Stimulated activated naive CD8-positive, alpha-beta T cell treated with anti-CD3 and anti-CD28 coated beads, Interleukin-15, Interleukin-2, amounts not matched to agents 100 U/mL and 50 U/mL, for 24 hours (primary cell): Measurements from ENCODE around the gene EIF4E3.

ENCODE experiments used
- ATAC-seq: fragments of 150-1000 bp; cut with Tn5 transposase; one replicate; pipeline ENCODE4 v1.10.0; 2021
- DNase-seq: peaks from one replicate; pipeline ENCODE4 v3.0.0; 2021

The EIF4E3 gene

DNA sequence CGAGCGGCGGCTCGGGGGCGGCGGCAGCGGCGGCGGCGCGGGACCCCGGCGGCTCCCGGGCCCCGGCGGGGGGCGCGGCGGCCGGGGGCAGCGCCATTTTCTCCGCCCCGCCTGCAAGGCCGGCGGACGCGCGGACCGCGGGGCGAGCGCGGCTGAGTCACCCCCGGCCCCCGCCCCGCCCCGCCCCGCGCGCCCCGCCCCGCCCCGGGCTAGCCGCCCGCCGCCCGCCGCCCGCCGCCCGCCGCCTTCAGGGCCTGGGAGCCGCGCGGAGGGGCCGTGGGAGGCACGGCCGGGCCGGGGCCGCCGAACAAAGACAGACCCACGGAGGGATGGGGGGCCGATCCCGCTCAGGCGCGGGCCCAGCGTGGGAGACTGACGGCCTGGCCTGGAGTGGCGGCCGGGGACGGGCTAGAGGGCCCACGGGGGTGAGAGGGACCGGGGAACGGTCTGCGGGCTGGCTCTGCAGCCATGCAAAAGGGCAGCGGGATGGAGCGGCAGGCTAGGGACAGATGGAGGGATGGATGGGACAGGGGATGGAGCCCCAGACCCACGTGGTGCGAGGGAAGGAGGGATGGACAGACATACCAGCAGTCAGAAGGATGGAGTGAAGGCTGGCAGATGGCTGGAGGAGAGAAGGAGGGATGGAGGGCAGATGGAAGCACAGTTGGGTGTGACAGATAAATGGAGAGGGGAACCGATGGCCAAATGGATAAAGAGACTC, at the start of gene EIF4E3:
EIF4E3 (minus strand) TSS at position 132 of the 721 bp plus-strand sequence; CDS start at position 97, 35 bp downstream.
- ATAC-seq, result peak; percentile 44
- DNase-seq, result peak; percentile 46

DNA sequence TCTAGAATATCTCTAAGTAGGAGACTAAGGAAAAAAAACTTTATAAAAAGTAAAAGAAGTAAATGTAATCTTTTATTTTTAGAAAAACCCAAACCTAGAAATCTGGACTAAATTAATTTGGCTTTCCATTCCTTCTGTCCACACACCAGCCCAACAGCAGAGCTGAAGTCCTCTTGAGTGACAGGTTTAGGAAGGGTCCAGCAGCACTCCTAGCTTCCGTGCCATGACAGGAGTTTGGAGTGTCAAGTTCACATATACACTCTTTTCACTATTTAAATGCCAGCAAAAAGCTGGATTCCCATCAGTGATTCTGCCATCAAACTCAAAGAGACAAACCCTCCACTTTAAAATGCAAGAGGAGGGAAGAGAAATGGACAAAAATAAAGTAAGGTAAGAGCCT, 46.7 kb upstream of the EIF4E3 start:
- no peak for DNase-seq

GRCh38 chr3:71771126-71771525, 45.9 kb upstream of the EIF4E3 start:
- no peak for ATAC-seq
- DNase-seq, result no peak

More for the DNA sequence above, 46.7 kb upstream of the EIF4E3 start:
- no peak for ATAC-seq

- DNase-seq, result no peak
- no peak for ATAC-seq
These were observed 38.2 kb upstream of the EIF4E3 start for GRCh38 chr3:71763426-71763825.

DNA sequence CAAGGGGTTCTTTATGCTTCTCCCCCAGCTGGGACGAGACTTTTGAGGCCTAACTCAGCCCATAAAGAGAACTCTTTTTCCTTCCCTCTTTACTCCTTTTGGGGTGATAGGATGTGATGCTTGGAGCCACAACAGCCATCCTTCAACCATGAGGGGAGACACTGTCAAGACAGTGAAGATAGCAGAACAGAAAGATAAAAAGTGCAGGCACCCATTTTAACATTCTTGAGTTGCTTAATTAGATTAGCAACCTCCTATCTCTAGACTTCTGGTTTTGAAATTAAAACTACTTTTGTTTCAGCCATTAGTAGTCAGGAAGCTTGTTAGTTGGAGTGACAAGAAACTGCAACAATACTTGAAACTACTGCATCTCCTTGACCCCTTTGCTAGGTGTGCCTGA, 34.9 kb upstream of the EIF4E3 start:
- DNase-seq (no peak), ATAC-seq (no peak)

- ATAC-seq (no peak), DNase-seq (no peak)
These were observed 34.2 kb upstream of the EIF4E3 start for GRCh38 chr3:71759401-71759800.

GRCh38 chr3:71758091-71758490, 32.9 kb upstream of the EIF4E3 start:
- no peak for ATAC-seq

DNA sequence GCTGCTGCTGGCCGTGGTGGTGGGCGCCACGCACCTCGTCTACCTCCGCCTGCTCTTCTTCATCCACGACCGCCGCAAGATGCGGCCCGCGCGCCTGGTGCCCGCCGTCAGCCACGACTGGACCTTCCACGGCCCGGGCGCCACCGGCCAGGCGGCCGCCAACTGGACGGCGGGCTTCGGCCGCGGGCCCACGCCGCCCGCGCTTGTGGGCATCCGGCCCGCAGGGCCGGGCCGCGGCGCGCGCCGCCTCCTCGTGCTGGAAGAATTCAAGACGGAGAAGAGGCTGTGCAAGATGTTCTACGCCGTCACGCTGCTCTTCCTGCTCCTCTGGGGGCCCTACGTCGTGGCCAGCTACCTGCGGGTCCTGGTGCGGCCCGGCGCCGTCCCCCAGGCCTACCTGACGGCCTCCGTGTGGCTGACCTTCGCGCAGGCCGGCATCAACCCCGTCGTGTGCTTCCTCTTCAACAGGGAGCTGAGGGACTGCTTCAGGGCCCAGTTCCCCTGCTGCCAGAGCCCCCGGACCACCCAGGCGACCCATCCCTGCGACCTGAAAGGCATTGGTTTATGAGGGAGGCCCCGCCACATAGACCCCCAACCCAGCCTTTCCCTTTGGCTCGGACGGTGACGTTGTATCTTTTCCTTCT, 29.5 kb upstream of the EIF4E3 start:
- ATAC-seq (no peak), DNase-seq (no peak)

More at GRCh38 chr3:71758091-71758490, 32.9 kb upstream of the EIF4E3 start:
- no peak for DNase-seq

DNA sequence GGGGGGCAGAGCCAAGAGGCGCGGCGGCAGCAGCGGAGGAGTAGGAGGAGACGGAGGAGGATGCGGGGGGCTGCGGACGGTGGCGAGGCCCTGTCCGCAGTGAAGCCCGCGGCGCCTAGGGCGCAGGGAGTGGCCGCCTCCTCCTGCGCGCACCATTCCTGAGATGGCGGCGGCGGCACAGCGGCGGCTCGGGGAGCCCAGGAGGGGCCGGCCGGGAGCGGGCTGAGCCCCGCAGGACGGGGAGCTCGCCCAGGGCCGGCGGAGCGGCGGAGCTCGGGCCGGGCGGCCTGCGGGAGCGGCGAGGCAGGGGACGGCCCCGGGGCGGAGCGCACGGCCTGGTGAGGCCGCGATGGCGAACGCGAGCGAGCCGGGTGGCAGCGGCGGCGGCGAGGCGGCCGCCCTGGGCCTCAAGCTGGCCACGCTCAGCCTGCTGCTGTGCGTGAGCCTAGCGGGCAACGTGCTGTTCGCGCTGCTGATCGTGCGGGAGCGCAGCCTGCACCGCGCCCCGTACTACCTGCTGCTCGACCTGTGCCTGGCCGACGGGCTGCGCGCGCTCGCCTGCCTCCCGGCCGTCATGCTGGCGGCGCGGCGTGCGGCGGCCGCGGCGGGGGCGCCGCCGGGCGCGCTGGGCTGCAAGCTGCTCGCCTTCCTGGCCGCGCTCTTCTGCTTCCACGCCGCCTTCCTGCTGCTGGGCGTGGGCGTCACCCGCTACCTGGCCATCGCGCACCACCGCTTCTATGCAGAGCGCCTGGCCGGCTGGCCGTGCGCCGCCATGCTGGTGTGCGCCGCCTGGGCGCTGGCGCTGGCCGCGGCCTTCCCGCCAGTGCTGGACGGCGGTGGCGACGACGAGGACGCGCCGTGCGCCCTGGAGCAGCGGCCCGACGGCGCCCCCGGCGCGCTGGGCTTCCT, 28.8 kb upstream of the EIF4E3 start, which contains the start of gene GPR27:
GPR27 (plus strand) TSS at position 155 of the 909 bp plus-strand sequence; CDS start at position 350, 195 bp downstream.
- ATAC-seq, result peak; percentile 60
- peak; percentile 21 for DNase-seq

- no peak for ATAC-seq
- DNase-seq, result no peak
These were observed 27.9 kb upstream of the EIF4E3 start for GRCh38 chr3:71752831-71753700.

DNA sequence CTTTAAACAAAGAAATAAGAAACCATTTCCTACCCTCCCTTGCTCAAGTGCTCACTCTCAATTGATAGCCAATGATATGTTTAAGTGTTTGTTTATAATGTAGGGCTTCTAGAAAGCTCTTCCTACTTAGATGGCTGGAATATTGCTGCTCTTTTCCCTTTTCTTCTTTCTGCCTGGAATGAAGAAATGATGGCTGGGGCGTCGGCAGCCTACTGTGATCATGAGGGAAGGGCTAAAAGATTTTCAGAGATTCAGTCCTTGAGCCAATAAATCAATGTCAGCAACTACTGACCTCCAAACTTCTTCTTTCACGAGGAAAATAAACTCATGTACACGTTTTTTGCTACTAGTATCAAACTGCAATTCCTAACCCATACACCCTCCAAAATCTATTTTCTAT, 26.4 kb upstream of the EIF4E3 start:
- ATAC-seq (no peak), DNase-seq (no peak)

- no peak for ATAC-seq
- DNase-seq, result no peak
These were observed 19.5 kb upstream of the EIF4E3 start for GRCh38 chr3:71744738-71745137.

DNA sequence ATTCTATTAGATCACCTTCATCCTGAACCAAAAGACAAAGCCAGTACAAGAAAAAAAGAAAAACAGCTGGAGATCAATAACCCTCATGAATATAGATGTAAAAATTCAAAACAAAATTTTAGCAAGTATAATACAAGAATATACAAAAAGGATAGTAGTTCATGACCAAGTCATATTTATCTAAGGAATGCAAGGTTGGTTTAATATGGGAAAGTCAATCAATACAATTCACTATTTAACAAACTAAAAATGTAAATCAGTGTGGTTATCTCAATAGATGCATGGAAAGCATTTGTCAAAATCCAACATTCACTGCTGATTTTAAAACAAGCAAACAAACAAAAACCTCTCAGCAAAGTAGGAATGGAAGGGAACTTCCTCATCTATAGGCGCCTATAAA, 17.4 kb upstream of the EIF4E3 start:
- no peak for ATAC-seq
- no peak for DNase-seq

DNA sequence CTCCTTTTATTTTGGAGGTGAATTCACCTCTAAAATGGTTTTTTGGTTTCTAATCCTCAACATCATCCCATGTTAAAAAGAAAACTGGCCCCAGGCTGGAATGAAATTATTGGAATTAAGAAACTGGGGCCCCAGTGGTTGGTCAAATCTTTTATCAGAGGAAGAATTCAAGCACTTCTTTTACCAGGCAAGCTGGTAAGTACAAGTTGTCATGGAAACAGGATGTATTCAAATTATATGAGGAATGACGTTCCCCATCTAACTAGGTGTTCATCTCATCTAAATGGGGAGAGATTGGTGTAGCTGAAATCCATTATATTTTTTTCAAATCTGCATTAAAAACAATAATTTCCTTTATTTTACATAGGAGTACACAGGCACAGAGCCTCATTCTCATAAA, 9.7 kb upstream of the EIF4E3 start:
- no peak for DNase-seq
- no peak for ATAC-seq

GRCh38 chr3:71733319-71733718, 8.1 kb upstream of the EIF4E3 start:
- ATAC-seq, result no peak
- no peak for DNase-seq

- DNase-seq (no peak), ATAC-seq (no peak)
These were observed 7.4 kb upstream of the EIF4E3 start for GRCh38 chr3:71732637-71733036.

DNA sequence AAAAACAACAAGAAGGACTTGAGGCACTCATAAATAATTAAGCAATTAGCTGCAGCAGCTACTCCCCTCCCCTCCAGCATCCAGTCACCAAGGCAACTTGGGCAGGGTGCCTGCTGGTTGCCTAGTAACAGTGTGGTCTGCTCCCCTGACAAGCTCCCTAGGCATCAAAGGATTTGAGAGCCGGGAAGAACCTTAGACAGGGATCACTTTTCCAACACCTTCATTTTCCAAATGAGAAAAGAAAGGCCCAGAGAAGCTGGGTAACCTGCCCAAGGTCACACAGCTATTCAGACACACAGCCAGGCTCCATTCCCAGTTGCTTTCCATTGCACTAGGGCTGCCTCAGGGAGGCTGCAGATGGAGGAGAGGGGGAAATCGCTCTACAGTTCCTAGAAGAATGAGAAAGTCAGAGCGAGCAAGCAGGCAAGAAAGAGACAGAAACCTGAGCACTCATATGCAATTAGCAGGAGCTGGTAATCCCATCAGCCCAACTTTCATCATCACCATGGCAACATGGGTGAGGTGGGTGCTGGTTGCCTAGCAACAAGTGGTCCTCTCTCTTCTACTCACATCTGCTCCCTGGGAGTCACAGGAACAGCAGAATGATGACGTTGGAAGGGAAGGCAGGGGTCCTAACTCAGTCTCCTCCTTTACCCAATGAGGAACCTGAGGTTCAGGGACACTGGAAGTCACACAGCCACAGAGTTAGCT, 3.6 kb upstream of the EIF4E3 start:
- no peak for ATAC-seq
- no peak for DNase-seq

DNA sequence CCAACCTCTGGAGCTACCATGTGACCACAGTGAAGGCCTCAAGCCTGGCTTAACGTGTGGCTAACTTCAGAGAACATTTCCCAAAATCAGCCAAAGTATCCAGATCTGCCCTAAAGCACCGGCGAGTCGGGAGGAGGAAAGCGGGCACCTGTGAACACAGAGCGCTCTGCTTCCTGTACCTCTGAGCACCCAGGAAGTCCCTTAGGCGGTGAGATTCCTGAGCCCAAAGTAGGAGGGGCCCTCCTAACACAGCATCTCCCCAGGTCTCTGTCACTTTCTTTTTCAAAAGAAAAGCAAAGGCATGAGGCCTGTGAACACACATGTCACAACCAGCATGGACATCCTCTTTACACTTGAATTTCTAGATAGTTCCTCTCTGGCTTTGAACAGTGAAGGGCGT, 944 bp upstream of the EIF4E3 start:
- DNase-seq (no peak), ATAC-seq (no peak)

GRCh38 chr3:71724584-71725270, 475 bp downstream of the EIF4E3 start:
- peak; percentile 51 for DNase-seq
- peak; percentile 37 for ATAC-seq

DNA sequence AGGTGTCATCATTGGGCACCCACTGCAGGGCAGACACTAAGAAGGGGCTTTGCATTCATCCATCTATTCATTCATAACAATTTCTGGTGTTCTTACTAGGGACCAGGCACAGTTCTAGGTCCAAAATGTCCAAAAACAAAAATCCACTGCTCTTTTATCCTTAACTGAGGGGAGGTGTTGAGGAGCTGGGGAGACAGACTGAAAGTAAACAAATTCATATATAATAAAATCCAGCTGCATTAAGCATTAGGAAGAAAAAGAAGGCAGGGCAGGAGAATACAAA, 1.1 kb downstream of the EIF4E3 start:
- no peak for DNase-seq

More for the DNA sequence above, 1.1 kb downstream of the EIF4E3 start:
- ATAC-seq, result no peak
